Spleen (tissue), 7 donors: ENCODE measurements around the gene CTXN1.

Experiments
- POLR2AphosphoS5 ChIP-seq, 3 donors: sonication (generic); formaldehyde crosslinking; IDR thresholded peaks; one replicate each; pipeline ENCODE4 v1.5.1; 2017; ENCODE audit warnings: antibody characterized with exemption in 3 of 3
- TF ChIP-seq, protein P1 (sequence below), 11 experiments: fragments of 200-600 bp in 7 of 11; fragments of 450-650 bp in 4 of 11; sonication (generic) in 4 of 11; IDR thresholded peaks in 8 of 11; conservative IDR thresholded peaks in 3 of 11; 1 replicate in 7 of 11; 2 replicates in 4 of 11; pipeline versions ENCODE4 v1.4.0 to v1.8.0; 2016 to 2021; ENCODE audit warnings: antibody characterized with exemption in 11 of 11, inconsistent platforms in 4 of 11, mild to moderate bottlenecking in 1 of 11
- donor health status: DM: no; HTN: no; CAD: no; lungs with moderate emphysema.
- donor health status: DM: no; HTN: no; CAD: no.
- donor health status: DM: no; HTN: no; CAD: no.

GRCh38 chr19:7932276-7932929, 6.5 kb upstream of the CTXN1 start:
- TF ChIP-seq, protein P1, sequence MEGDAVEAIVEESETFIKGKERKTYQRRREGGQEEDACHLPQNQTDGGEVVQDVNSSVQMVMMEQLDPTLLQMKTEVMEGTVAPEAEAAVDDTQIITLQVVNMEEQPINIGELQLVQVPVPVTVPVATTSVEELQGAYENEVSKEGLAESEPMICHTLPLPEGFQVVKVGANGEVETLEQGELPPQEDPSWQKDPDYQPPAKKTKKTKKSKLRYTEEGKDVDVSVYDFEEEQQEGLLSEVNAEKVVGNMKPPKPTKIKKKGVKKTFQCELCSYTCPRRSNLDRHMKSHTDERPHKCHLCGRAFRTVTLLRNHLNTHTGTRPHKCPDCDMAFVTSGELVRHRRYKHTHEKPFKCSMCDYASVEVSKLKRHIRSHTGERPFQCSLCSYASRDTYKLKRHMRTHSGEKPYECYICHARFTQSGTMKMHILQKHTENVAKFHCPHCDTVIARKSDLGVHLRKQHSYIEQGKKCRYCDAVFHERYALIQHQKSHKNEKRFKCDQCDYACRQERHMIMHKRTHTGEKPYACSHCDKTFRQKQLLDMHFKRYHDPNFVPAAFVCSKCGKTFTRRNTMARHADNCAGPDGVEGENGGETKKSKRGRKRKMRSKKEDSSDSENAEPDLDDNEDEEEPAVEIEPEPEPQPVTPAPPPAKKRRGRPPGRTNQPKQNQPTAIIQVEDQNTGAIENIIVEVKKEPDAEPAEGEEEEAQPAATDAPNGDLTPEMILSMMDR (IDR thresholded peaks at IDR 0.05 in 8 of 11, conservative IDR thresholded peaks at IDR 0.05 in 3 of 11): no peak
- no peak for TF ChIP-seq POLR2AphosphoS5 (IDR thresholded peaks at IDR 0.05)
